IPS DF 6.9 (cell line): Measurements from ENCODE around the gene CDH11.

Experiments used
- DNase-seq: peaks from one replicate; pipeline ENCODE4 v3.0.0-alpha.2; 2013; ENCODE audit warnings: low read depth, low spot score
- H3K27ac ChIP-seq: one replicate; pipeline ENCODE4 v1.5.1; 2013; ENCODE audit warnings: low read length, control low read depth
- H3K27me3 ChIP-seq: 2 replicates; pipeline ENCODE4 v1.6.1; 2013; ENCODE audit warnings: mild to moderate bottlenecking, low read length; ENCODE audit not compliant: control insufficient read depth, insufficient read depth
- H3K36me3 ChIP-seq: 2 replicates; pipeline ENCODE4 v1.6.1; 2013; ENCODE audit warnings: low read length; ENCODE audit not compliant: control insufficient read depth, insufficient read depth
- H3K4me1 ChIP-seq: 2 replicates; pipeline ENCODE4 v1.6.1; 2013; ENCODE audit warnings: low read length; ENCODE audit not compliant: control insufficient read depth, insufficient read depth
- H3K4me3 ChIP-seq: 2 replicates; pipeline ENCODE4 v1.5.1; 2013; ENCODE audit warnings: mild to moderate bottlenecking, low read length
- H3K9me3 ChIP-seq: 2 replicates; pipeline ENCODE4 v1.6.1; 2013; ENCODE audit warnings: low read length, inconsistent platforms; ENCODE audit not compliant: control insufficient read depth, insufficient read depth
- WGBS: extraction: QIAGEN DNeasy Blood & Tissue Kit; methylation state at CpG from one replicate; pipeline ENCODE4 v1.1.7; 2013; ENCODE audit warnings: mixed read lengths, missing lambda C conversion rate; ENCODE audit not compliant: insufficient read length, insufficient coverage; 5-methylcytosine and 5-hydroxymethylcytosine counted together

The CDH11 gene

GRCh38 chr16:64964126-64964540 lies 157.7 kb downstream of the CDH11 start:
- no peak overlapping the region for H3K4me3 ChIP-seq
- H3K9me3 ChIP-seq = no peaks in the 10 kb centered on the region
- H3K36me3 ChIP-seq = no peaks in the 10 kb centered on the region
- no peak for DNase-seq
- WGBS = no CpG with 5 or more reads among the region's 3 CpGs
- H3K27me3 ChIP-seq = no peaks in the 10 kb centered on the region
- no peak overlapping the region for H3K27ac ChIP-seq
- H3K4me1 ChIP-seq = no peaks in the 10 kb centered on the region

- Histone ChIP-seq H3K4me1 (no peaks in the 10 kb centered on the region), H3K27ac (no peak overlapping the region), H3K9me3 (no peaks in the 10 kb centered on the region), H3K36me3 (no peaks in the 10 kb centered on the region), H3K27me3 (no peaks in the 10 kb centered on the region), H3K4me3 (no peak overlapping the region)
- no CpG with 5 or more reads among the region's 2 CpGs for WGBS
- no peak for DNase-seq
These were observed 159.1 kb downstream of the CDH11 start for GRCh38 chr16:64962786-64963185.

- Histone ChIP-seq H3K36me3 (no peaks in the 10 kb centered on the region), H3K27me3 (no peaks in the 10 kb centered on the region), H3K9me3 (no peaks in the 10 kb centered on the region), H3K27ac (no peak overlapping the region), H3K4me3 (no peak overlapping the region), H3K4me1 (no peaks in the 10 kb centered on the region)
- DNase-seq = no peak
- no CpG with 5 or more reads among the region's 3 CpGs for WGBS
These were observed 164.6 kb downstream of the CDH11 start for GRCh38 chr16:64957246-64957645.

- Histone ChIP-seq H3K4me3 (no peak overlapping the region), H3K4me1 (no peaks in the 10 kb centered on the region), H3K9me3 (no peaks in the 10 kb centered on the region), H3K27ac (no peak overlapping the region), H3K36me3 (no peaks in the 10 kb centered on the region), H3K27me3 (no peaks in the 10 kb centered on the region)
- DNase-seq = no peak
These were observed 169.7 kb downstream of the CDH11 start for GRCh38 chr16:64952177-64952576.

- Histone ChIP-seq H3K27ac (no peak overlapping the region), H3K4me1 (no peaks in the 10 kb centered on the region), H3K4me3 (no peak overlapping the region), H3K36me3 (no peaks in the 10 kb centered on the region), H3K27me3 (no peaks in the 10 kb centered on the region), H3K9me3 (no peaks in the 10 kb centered on the region)
- no CpG with 5 or more reads among the region's 8 CpGs for WGBS
- DNase-seq = no peak
These were observed 170.7 kb downstream of the CDH11 start for GRCh38 chr16:64951193-64951592.

GRCh38 chr16:64950731-64951130 lies 171.1 kb downstream of the CDH11 start:
- no peak for DNase-seq
- Histone ChIP-seq H3K4me3 (no peak overlapping the region), H3K27ac (no peak overlapping the region), H3K4me1 (no peaks in the 10 kb centered on the region), H3K36me3 (no peaks in the 10 kb centered on the region), H3K9me3 (no peaks in the 10 kb centered on the region), H3K27me3 (no peaks in the 10 kb centered on the region)
- no CpG with 5 or more reads among the region's 25 CpGs for WGBS

GRCh38 chr16:64950262-64950661 lies 171.6 kb downstream of the CDH11 start:
- no CpG with 5 or more reads among the region's 7 CpGs for WGBS
- Histone ChIP-seq H3K36me3 (no peaks in the 10 kb centered on the region), H3K4me1 (no peaks in the 10 kb centered on the region), H3K27ac (no peak overlapping the region), H3K4me3 (no peak overlapping the region), H3K27me3 (no peaks in the 10 kb centered on the region), H3K9me3 (no peaks in the 10 kb centered on the region)
- DNase-seq = no peak

GRCh38 chr16:64948056-64948455 lies 173.8 kb downstream of the CDH11 start:
- Histone ChIP-seq H3K9me3 (no peaks in the 10 kb centered on the region), H3K27me3 (no peaks in the 10 kb centered on the region), H3K36me3 (no peaks in the 10 kb centered on the region), H3K4me3 (no peak overlapping the region), H3K27ac (no peak overlapping the region), H3K4me1 (no peaks in the 10 kb centered on the region)
- DNase-seq = no peak
- WGBS = no CpG with 5 or more reads among the region's 1 CpG

GRCh38 chr16:64947651-64948050 lies 174.2 kb downstream of the CDH11 start:
- no peaks in the 10 kb centered on the region for H3K27me3 ChIP-seq
- H3K9me3 ChIP-seq = no peaks in the 10 kb centered on the region
- no peak for DNase-seq
- H3K4me1 ChIP-seq = no peaks in the 10 kb centered on the region
- H3K27ac ChIP-seq = no peak overlapping the region
- H3K4me3 ChIP-seq = no peak overlapping the region
- H3K36me3 ChIP-seq = no peaks in the 10 kb centered on the region
- no CpG with 5 or more reads among the region's 12 CpGs for WGBS

GRCh38 chr16:64933885-64934284 lies 188.0 kb downstream of the CDH11 start:
- no peak overlapping the region for H3K4me3 ChIP-seq
- no peaks in the 10 kb centered on the region for H3K9me3 ChIP-seq
- no peaks in the 10 kb centered on the region for H3K36me3 ChIP-seq
- no peaks in the 10 kb centered on the region for H3K4me1 ChIP-seq
- no peak for DNase-seq
- no peaks in the 10 kb centered on the region for H3K27me3 ChIP-seq
- H3K27ac ChIP-seq = no peak overlapping the region
- WGBS = no CpG with 5 or more reads among the region's 2 CpGs

- WGBS = no CpG with 5 or more reads among the region's 4 CpGs
- H3K9me3 ChIP-seq = no peaks in the 10 kb centered on the region
- no peaks in the 10 kb centered on the region for H3K4me1 ChIP-seq
- no peaks in the 10 kb centered on the region for H3K27me3 ChIP-seq
- no peak overlapping the region for H3K27ac ChIP-seq
- no peak for DNase-seq
- H3K36me3 ChIP-seq = no peaks in the 10 kb centered on the region
- H3K4me3 ChIP-seq = no peak overlapping the region
These were observed 195.4 kb downstream of the CDH11 start for GRCh38 chr16:64926476-64926875.
